ENCODE data around the gene GP2. TPM values are rescaled to one million over a fixed set of nuclear protein-coding genes. Genes with fewer than 3 reads are reported as not detected.

Gene GP2
- not detected in 2 replicates for total RNA-seq

GRCh38 chr16:20327444-20328041 is at the start of gene GP2:
TSS of gene GP2 (minus strand) at chr16:20327513. CDS start at chr16:20326431, 1,082 bp downstream.

GRCh38 chr16:20352615-20353014 is 25.3 kb upstream of the GP2 start, which contains the start of gene UMOD:
TSS of gene UMOD (minus strand) at chr16:20352715. CDS start at chr16:20350737, 1,978 bp downstream.

Other genes starting within 250 kb of the GP2 start
- gene UMOD, start 25.2 kb upstream of the GP2 start, total RNA-seq, result not detected in 2 replicates
- gene PDILT, start 77.2 kb upstream of the GP2 start, total RNA-seq, result 0.18 TPM in 1 of 2 replicates, not detected in the other
- 6.3 and 6.9 TPM in 2 replicates for gene ACSM5, start 82.0 kb upstream of the GP2 start, total RNA-seq
- not detected in 2 replicates for gene ACSM2A, start 124.0 kb upstream of the GP2 start, total RNA-seq
- gene ACSM2B, start 248.9 kb upstream of the GP2 start, total RNA-seq, result not detected in 2 replicates

All from cardiac atrium fibroblast (primary cell).